DMS153 treated with DMSO at 0.1 percent for 48 hours (cell line): ENCODE measurements around the gene MUC12.

Source experiments
- DNase-seq: peaks from one replicate; lab custom pipeline; 2025; ENCODE audit not compliant: unreplicated experiment; lab: John Stamatoyannopoulos, UW

MUC12 gene

DNA sequence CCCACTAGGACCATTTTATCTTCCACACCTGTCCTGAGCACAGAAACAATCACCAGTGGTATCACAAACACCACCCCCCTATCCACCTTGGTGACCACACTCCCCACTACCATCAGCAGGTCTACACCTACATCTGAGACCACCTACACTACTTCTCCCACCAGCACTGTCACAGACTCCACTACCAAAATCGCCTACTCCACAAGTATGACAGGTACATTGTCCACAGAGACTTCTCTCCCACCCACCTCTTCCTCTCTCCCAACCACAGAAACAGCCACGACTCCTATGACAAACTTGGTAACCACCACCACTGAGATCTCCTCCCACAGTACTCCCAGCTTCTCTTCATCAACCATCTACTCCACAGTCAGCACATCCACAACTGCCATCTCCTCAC, 16.7 kb upstream of the MUC12 start:
- DNase-seq, result no peak

DNA sequence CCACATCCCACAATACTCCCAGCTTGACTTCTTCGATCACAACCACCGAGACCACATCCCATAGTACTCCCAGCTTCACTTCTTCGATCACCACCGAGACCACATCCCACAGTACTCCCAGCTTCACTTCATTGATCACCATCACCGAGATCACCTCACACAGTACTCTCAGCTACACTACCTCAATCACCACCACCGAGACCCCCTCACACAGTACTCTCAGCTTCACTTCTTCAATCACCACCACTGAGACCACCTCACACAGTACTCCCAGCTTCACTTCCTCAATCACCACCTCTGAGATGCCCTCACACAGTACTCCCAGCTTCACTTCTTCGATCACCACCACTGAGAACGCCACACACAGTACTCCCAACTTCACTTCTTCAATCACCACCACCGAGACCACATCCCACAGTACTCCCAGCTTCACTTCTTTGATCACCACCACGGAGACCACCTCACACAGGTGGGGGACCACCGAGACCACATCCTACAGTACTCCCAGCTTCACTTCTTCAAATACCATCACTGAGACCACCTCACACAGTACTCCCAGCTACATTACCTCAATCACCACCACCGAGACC, 11.4 kb upstream of the MUC12 start:
- no peak for DNase-seq

DNA sequence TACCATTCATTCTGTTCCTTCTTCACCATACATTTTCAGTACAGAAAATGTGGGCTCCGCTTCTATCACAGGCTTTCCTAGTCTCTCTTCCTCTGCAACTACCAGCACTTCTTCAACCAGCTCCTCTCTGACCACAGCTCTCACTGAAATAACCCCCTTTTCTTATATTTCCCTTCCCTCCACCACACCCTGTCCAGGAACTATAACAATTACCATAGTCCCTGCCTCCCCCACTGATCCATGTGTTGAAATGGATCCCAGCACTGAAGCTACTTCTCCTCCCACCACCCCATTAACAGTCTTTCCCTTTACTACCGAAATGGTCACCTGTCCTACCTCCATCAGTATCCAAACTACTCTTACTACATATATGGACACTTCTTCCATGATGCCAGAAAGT, 9.5 kb upstream of the MUC12 start:
- no peak for DNase-seq

DNA sequence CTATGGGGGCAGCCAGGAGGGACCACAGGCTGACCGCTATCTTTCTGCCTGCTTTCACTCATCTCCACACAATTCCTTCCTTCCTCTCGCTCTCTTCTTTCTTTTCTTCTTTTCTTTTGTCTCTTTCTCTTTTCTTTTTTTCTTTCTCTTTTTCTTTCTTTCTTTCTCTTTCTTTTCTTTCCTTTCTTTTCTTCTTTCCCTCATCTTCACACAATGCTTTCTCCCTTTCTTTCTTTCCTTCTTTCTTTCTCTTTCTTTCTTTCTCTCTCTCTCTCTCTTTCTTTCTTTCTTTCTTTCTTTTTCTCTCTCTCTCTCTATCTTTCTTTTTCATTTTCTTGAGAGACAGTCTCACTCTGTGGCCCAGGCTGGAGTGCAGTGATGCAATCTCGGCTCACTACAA, 6.8 kb upstream of the MUC12 start:
- DNase-seq, result no peak

DNA sequence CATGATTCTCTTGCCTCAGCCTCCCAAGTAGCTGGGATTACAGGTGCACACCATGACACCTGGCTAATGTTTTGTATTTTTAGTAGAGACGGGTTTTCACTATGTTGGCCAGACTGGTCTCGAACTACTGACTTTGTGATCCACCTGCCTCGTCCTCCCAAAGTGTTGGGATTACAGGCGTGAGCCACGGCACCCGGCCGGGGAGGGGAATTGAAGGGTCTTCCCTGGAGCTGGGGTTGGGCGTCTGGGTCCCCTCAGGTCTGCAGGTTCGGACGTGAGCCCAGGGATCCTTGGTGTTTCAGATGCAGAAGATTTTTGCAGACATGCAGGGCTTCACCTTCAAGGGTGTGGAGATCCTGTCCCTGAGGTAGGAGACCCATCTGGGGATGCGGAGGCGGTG, 6.0 kb upstream of the MUC12 start:
- DNase-seq, result no peak

DNA sequence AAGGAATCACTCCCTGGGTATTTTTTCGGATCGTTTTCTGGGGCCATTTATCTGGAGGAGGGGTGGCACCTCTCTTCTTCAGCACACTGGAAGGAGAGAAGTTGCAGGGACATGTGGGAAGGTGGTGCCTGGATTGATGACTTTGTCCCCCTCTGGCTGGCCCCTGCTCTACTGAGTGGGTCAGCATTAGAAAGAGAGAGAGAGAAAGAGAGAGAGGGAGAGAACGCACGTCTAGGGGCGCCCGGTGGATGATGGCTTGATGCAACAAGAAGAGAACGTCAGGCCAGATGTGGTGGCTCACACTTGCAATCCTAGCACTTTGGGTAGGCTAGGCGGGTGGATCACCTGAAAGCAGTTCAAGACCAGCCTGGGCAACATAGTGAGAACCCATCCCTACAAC, 5.5 kb upstream of the MUC12 start:
- no peak for DNase-seq

DNA sequence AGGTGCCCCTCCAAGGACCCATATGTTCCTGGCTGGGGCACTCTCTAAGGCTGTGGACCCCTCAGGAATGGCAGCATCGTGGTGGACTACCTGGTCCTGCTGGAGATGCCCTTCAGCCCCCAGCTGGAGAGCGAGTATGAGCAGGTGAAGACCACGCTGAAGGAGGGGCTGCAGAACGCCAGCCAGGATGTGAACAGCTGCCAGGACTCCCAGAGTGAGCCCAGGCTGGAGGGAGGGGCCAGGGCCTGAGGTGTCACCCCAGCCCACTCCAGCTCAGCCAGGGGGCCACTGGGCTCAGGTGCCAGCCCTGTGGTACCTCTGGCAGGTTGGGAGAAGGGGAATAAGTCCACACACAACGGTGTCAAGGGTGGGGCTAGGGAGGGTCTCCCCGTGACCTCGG, 4.7 kb upstream of the MUC12 start:
- no peak for DNase-seq

DNA sequence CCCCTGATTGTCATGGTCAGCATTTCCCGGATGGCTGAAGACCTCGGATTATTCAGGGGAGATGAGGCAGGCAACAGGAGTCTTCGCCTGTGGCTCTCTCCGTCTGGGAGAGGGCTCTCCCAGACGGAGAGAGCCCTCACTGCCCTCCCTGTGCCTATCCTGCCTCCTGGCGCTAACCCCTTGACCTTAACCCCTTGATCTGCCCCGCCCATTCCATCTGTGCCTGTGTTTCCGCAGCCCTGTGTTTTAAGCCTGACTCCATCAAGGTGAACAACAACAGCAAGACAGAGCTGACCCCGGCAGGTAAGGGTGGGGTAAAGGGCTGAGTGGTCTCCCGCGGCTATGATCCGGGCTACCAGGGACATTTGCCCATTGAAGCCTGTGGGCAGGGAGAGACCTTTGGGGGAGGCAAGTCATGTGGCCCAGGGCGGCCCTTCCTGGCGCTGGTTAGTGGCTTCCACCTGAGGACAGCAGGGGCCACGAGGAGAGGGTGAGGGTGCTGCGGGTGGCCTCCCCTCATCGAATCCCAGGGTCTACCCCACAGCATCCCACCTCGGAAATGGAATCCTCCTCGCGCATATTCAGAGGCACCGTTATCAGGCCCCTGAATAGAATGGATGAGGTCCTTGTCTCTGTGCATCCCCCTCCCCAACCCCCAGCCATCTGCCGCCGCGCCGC, 4.2 kb upstream of the MUC12 start:
- DNase-seq, result no peak

DNA sequence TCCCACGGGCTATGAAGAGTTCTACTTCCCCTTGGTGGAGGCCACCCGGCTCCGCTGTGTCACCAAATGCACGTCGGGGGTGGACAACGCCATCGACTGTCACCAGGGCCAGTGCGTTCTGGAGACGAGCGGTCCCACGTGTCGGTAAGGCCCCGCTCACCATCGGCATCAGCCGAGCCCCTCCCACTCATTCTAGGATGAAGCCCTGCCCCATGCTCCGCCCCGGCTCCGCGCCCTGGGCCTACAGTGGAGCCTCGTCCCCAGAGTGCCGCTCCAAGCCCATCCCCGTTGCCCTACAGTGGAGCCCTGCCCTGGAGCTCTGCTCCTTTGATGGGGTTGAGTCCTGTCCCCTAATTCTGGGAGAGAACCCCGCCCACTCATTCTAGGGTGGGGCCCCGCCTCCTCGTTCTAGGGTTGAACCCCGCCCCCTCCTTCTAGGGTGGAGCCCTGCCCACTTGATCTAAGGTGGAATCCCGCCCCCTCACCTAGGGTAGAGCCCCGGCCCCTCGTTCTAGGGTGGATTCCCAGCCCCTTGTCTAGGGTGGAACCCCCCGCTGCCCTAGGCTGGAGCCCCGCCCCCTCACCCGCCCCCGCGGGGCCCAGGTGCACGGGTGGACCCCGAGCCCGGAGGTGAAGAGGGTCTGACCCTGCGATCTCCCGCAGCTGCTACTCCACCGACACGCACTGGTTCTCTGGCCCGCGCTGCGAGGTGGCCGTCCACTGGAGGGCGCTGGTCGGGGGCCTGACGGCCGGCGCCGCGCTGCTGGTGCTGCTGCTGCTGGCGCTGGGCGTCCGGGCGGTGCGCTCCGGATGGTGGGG, 3.4 kb upstream of the MUC12 start:
- DNase-seq, result no peak

DNA sequence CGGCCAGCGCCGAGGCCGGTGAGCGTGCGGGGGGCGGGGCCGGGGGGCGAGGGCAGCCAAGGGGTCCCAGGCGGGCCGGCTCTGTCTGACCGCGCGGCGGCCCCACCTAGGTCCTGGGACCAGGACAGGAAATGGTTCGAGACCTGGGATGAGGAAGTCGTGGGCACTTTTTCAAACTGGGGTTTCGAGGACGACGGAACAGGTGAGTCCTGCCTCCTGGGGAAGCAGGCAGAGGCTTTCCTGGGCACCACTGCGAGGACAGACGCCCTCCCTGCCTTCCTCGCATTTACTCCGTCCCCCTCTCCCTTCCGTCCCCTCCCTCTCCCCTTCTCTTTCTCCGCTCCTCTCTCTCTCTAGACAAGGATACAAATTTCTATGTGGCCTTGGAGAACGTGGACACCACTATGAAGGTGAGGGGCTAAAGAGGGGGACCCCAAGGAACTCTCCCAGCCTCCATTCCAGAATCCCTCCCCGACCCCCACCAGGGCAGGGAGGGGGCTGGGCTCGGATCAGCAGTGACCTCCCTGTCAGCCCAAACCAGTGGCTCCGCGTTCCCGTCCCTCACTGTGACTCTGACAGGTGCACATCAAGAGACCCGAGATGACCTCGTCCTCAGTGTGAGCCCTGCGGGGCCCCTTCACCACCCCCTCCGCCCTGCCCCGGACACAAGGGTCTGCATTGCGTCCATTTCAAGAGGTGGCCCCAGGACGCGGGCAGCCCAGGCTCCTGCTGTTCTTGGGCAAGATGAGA, 2.6 kb upstream of the MUC12 start:
- no peak for DNase-seq

DNA sequence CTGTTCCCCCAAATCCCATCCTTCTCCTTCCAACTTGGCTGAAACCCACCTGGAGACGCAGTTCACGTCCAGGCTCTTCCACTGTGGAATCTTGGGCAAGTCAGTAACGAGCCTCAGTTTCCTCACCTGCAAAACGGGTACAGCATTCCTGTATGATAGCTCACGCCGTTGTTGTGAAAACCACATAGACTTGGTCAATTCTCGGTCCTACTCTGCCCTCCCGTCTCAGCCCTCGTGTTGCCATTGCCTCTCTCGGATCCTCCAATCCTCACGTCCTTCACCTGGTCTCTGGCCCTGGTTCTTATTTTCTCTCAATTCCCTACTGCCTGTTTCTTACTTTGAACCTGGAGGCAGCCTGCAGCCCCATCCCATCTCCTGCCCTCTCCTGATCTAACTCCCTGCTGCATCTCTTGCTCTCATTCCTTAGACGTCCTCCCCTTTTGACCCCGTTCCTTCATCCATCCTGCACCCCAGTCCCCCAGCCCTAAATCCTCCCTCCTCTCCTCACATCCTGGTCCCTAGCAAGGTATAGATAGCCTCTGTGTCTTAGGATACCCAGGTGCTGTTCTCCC, 2.0 kb upstream of the MUC12 start:
- DNase-seq, result no peak

DNA sequence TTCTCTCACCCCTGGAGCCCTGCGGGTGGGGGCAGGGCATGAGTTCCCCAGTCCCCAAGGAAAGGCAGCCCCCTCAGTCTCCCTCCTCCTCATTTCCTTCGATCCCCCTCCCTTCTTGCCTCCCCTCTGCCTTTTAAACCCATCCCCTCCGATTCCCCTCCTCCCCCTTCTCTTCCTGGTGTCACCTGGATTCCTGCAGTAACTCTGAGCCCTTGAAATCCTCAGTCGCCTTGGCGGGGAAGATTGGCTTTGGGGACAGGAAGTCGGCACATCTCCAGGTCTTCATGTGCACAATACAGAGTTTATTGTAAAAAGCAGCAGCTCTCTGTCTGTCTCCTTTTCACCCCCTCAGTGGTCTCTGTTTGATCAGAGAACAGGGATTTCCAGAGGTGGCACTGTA, 1.3 kb upstream of the MUC12 start:
- no peak for DNase-seq

DNA sequence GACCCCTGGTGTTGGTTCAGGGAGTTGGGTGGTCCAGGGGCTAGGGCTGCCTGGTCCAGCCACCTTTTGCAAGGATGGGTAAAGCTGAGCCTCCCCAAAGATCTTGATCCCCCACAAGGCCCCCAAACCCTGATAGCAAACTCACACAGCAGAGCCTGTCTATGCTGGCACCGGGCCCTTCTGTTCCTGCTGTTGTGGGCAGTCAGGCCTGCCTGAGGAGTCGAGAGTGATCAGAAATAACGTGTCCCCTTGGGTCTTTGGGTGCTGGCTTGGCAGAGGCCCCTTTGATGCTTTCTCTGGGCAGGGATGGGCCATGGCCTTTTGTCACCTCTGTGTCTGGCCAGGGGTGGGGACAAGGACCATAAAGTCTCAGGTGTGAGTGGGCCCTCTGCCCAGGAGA, 715 bp upstream of the MUC12 start:
- DNase-seq, result no peak

DNA sequence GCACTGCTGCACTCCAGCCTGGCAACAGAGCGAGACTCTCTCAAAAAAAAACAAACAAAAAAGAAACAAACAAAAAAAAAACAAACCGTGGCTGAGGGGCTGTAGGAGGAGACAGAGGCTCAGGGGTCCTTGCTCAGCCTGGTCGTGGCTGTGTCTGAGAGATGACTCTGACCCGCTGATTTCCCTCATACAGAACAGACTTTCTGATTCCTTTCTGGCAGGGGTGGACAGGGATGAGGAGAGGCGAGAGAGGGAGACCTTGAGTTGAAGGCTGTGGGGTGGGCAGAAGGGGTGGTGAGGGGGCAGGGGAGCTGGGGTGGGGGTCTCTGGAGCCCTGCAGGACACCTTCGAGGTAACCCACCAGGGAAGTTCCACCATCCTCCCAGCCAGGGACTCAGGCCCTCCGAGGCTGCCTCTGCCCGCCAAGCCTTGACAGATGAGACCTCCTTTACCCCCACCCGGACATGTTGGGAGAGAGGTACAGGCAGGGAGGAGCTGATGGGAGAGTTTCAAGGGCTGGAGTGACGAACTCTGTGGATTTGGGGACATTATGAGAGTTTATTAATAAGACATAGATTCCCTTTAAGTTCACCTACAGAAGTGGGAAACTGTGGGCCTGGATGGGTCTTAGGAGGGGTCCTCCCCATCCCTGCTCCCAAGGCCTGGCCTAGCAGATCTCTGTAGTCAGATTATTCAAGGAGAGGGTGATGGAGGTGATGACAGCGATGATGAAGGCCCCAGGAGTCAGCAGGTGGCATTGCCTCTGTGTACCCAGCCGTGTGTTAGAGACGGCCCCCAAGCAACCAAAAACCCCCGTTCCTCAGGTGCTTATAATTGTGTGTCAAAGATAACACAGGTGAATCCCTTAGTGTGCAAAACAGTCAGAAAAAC, 2.0 kb downstream of the MUC12 start:
- no peak for DNase-seq

DNA sequence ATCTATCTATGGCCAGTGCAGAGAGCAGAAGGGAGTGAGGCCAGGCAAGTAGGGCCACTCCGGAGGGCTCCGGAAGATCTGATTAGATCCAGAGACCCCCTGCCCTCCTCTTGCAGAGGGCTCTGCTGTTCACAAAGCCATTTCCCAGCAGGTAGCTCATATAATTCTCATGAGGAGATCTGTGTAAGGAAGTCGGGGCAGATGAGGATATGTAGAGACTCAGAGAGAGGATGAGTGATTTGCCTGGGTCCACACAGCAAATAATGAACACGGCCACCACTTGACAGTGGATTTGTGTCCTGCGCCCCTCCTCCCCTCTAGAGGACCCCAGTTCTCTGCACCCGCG, 2.6 kb downstream of the MUC12 start:
- no peak for DNase-seq

DNA sequence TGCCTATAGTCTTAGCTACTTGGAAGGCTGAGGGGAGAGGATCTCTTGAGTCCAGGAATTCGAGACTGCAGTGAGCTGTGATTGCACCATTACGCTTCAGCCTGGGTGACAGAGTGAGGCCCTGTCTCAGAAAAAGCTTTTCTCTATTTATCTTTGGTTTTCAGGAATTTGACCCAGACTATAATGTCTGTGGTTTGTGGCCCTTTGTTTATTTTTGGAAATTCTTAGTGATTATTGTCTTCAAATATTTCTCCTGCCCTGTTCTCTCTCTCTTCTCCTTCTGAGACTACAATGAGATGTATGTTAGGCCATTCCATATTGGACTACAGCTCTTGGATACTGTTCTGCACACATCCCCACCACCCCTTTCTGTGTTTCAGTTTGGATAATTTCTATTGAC, 4.7 kb downstream of the MUC12 start:
- no peak for DNase-seq

DNA sequence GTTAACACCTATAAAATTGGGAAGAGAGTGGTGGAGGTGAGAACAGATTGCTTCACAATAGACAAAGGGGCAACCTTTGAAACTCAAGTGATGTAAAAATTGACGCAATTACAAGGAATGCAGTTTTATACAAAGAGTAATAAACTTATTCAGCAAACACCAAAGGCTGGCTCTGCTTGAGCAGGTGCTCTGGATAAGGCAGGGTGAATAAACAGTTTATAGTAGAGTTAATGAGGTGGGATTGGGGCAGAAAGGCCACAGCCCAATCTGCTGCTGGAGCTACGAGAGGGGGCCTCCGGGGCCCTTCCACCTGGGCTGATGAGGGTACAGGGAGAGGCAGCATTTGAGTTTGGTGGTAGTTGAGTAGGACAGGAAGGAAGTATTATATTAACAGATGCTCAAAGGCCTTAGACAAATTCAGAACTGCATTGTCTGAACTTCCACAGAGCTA, 6.0 kb downstream of the MUC12 start:
- no peak for DNase-seq

DNA sequence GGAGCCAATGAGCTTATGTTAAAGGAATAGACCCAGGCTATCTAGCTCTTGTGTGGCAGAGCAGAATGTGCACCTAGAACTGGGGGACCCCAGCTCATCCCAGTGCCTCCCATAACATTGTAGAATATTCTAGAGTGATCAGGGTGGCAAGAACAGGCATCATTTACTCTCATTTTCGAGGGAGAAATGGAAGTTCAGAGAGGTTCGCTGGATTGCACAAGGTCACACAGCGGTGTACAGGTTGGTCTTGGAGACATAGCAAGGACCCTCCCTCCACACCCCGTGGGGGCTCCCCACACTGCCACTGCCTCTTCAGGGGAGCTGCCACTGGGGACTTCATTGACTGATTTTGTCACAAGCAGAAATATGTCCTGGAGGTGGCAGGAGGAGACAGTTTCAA, 8.9 kb downstream of the MUC12 start:
- DNase-seq, result no peak

DNA sequence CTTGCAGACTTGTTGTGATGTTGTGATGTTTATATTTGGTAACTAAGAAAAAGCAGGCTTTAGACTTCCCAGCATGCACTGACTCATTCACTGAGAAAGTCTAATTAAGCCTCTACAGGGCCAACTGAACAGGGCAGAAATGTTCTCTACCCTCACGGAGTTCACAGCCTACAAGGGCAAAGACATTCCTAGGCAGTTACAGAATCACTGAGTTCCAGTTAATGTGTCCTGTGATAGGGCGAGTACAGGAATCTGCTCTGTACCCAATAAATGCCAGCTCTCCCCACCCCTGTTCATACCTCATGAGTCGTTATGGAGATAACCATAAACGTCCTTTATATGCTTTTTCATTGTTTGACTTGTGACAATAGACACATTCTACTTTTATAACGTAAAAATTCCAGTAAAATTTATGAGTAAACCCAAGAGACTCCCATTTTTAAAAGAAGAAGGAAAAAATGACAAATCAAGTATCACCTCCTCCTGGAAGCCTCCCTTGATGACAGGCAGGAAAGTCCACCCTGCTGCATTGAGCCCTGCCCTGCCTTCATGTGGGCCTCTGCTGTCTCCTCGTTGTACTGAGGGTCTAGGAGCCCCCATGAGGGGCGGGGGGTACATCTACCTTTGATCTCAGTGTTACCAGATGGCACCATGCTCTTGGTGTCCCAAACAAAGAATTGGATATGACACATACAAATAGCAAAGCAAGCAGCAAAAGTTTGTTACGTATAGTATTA, 14.3 kb downstream of the MUC12 start:
- no peak for DNase-seq
